ENCODE measurements around the gene CHM. TPM values are rescaled to one million over a fixed set of nuclear protein-coding genes. Genes with fewer than 3 reads are reported as not detected.
"Not testable (repeated sequence)": the region's sequence is repeated elsewhere in the genome, so short reads cannot be mapped to it uniquely, and the experiment has no call there.

CHM gene
- total RNA-seq, 2 experiments from 2014 or later = 9.2 to 11.6 TPM

GRCh38 chrX:85992811-85993229 lies 54.5 kb downstream of the CHM start:
- intact Hi-C loops (cut with micrococcal nuclease) = no loop called here
- TF ChIP-seq CTCF (IDR thresholded peaks at IDR 0.05) = no peak
- CTCF ChIA-PET = no interaction called here
- H3K9me3 Mint-ChIP-seq = peaks cover 3% of the 10 kb centered on the region
- peaks cover 26% of the 10 kb centered on the region for H3K4me1 Mint-ChIP-seq (ENCODE audit: low read depth)
- H3K36me3 Mint-ChIP-seq (ENCODE audit: low read depth) = peaks cover 1% of the 10 kb centered on the region
- H3K4me3 Mint-ChIP-seq = no peak overlapping the region
- no peaks in the 10 kb centered on the region for H3K27me3 Mint-ChIP-seq
- peak; percentile 9 for DNase-seq
- no peak overlapping the region for H3K27ac Mint-ChIP-seq
- ATAC-seq = peak; percentile 62
- POLR2A ChIA-PET = no interaction called here

- ChIA-PET POLR2A (no interaction called here), CTCF (no interaction called here)
- TF ChIP-seq CTCF (IDR thresholded peaks at IDR 0.05) = no peak
- Mint-ChIP-seq H3K27ac (no peak overlapping the region), H3K4me3 (no peak overlapping the region), H3K36me3 (ENCODE audit: low read depth) (peaks cover 1% of the 10 kb centered on the region), H3K4me1 (ENCODE audit: low read depth) (peaks cover 19% of the 10 kb centered on the region), H3K27me3 (no peaks in the 10 kb centered on the region), H3K9me3 (peaks cover 3% of the 10 kb centered on the region)
- intact Hi-C loops (cut with micrococcal nuclease) = no loop called here
- no peak for ATAC-seq
- DNase-seq = no peak
Observed at GRCh38 chrX:85988353-85988752, 59.0 kb downstream of the CHM start.

GRCh38 chrX:85980286-85980685 lies 67.1 kb downstream of the CHM start:
- intact Hi-C loops (cut with micrococcal nuclease) = no loop called here
- Mint-ChIP-seq H3K4me3 (no peak overlapping the region), H3K27ac (no peak overlapping the region), H3K27me3 (no peaks in the 10 kb centered on the region), H3K36me3 (ENCODE audit: low read depth) (peaks cover 22% of the 10 kb centered on the region), H3K9me3 (no peaks in the 10 kb centered on the region), H3K4me1 (ENCODE audit: low read depth) (no peaks in the 10 kb centered on the region)
- no peak for ATAC-seq
- TF ChIP-seq CTCF (IDR thresholded peaks at IDR 0.05) = no peak
- POLR2A ChIA-PET = no interaction called here
- DNase-seq = no peak
- CTCF ChIA-PET = no interaction called here

- Mint-ChIP-seq H3K4me1 (ENCODE audit: low read depth) (no peaks in the 10 kb centered on the region), H3K27me3 (no peaks in the 10 kb centered on the region), H3K36me3 (ENCODE audit: low read depth) (peaks cover 30% of the 10 kb centered on the region), H3K27ac (no peak overlapping the region), H3K9me3 (no peaks in the 10 kb centered on the region), H3K4me3 (no peak overlapping the region)
- ATAC-seq (no peak), DNase-seq (no peak)
- POLR2A ChIA-PET = no interaction called here
- intact Hi-C loops (cut with micrococcal nuclease) = no loop called here
- TF ChIP-seq CTCF (IDR thresholded peaks at IDR 0.05) = no peak
- CTCF ChIA-PET = no interaction called here
Observed at GRCh38 chrX:85977218-85977617, 70.1 kb downstream of the CHM start.

GRCh38 chrX:85972351-85972750 lies 75.0 kb downstream of the CHM start:
- H3K27me3 Mint-ChIP-seq; CTCF ChIA-PET; H3K9me3 Mint-ChIP-seq; H3K27ac Mint-ChIP-seq; H3K4me1 Mint-ChIP-seq (ENCODE audit: low read depth); H3K4me3 Mint-ChIP-seq; ATAC-seq; DNase-seq; intact Hi-C loops (cut with micrococcal nuclease); POLR2A ChIA-PET: not testable (repeated sequence)
- H3K36me3 Mint-ChIP-seq (ENCODE audit: low read depth) = peaks cover 30% of the 10 kb centered on the region

GRCh38 chrX:85964744-85965143 lies 82.6 kb downstream of the CHM start:
- TF ChIP-seq CTCF (IDR thresholded peaks at IDR 0.05) = no peak
- Mint-ChIP-seq H3K36me3 (ENCODE audit: low read depth) (peaks cover 4% of the 10 kb centered on the region), H3K27ac (no peak overlapping the region), H3K4me3 (no peak overlapping the region), H3K27me3 (no peaks in the 10 kb centered on the region), H3K4me1 (ENCODE audit: low read depth) (peaks cover 2% of the 10 kb centered on the region), H3K9me3 (no peaks in the 10 kb centered on the region)
- no peak for ATAC-seq
- intact Hi-C loops (cut with micrococcal nuclease) = no loop called here
- ChIA-PET POLR2A (no interaction called here), CTCF (no interaction called here)
- DNase-seq = no peak

Measured in activated CD8-positive, alpha-beta T cell treated with anti-CD3 and anti-CD28 coated beads for 36 hours (primary cell).